HG02840 (cell line): Measurements from ENCODE around the gene PSAT1.

Experiments
- ATAC-seq: cut with Tn5 transposase; IDR thresholded peaks from one replicate; pipeline ENCODE4 v1.9.1; 2021; ENCODE audit warnings: mild to moderate bottlenecking, moderate library complexity, moderate number of reproducible peaks; ENCODE audit not compliant: unreplicated experiment, low FRiP score

PSAT1 gene

GRCh38 chr9:78358329-78359051 lies 61.6 kb downstream of the PSAT1 start:
- ATAC-seq: no peak

DNA sequence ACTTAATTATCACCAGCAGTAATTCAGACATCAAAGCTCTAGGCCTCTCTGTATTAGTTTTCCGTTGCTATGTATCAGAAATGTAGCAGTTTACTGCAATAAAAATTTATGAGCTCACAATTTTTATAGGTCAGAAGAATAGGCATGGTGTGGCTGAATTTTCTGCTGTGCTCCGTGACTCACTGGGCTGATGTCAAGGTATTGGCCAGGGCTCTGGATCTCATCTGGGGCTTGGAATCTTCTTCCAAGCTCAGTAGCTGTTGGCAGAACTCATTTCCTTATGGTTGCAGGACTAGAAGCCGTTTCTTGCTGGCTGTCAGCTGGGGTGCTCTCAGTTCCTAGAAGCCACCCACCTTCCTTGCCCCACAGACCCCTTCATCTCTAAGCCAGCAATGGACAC lies 66.3 kb downstream of the PSAT1 start:
- ATAC-seq: no peak

GRCh38 chr9:78365748-78366697 lies 69.1 kb downstream of the PSAT1 start:
- no peak for ATAC-seq

- no peak for ATAC-seq
Measured at GRCh38 chr9:78366827-78367226, 69.9 kb downstream of the PSAT1 start.

- ATAC-seq: no peak
Measured at GRCh38 chr9:78368236-78368635, 71.3 kb downstream of the PSAT1 start.

- ATAC-seq: no peak
Measured at GRCh38 chr9:78369639-78370219, 72.8 kb downstream of the PSAT1 start.

- no peak for ATAC-seq
Measured at GRCh38 chr9:78370991-78371390, 74.1 kb downstream of the PSAT1 start.

GRCh38 chr9:78371981-78372380 lies 75.1 kb downstream of the PSAT1 start:
- no peak for ATAC-seq
